SW 1271 (cell line): ENCODE results near the gene AFF2.
"Not testable (repeated sequence)": the region's sequence is repeated elsewhere in the genome, so short reads cannot be mapped to it uniquely, and the experiment has no call there.

ENCODE experiments used
- DNase-seq, 2 experiments: peaks; one replicate each; lab custom pipeline; 2025; lab: John Stamatoyannopoulos, UW

The AFF2 gene

GRCh38 chrX:148643460-148643859, 143.0 kb downstream of the AFF2 start:
- no peak for DNase-seq

- DNase-seq = no peak
Observed at GRCh38 chrX:148647651-148648050, 147.2 kb downstream of the AFF2 start.

- no peak for DNase-seq
Observed at GRCh38 chrX:148649145-148649795, 148.9 kb downstream of the AFF2 start.

- no peak for DNase-seq
Observed at GRCh38 chrX:148658115-148658730, 157.8 kb downstream of the AFF2 start.

- DNase-seq = no peak
Observed at GRCh38 chrX:148659481-148659880, 159.1 kb downstream of the AFF2 start.

GRCh38 chrX:148661035-148661434, 160.6 kb downstream of the AFF2 start:
- DNase-seq = no peak

- DNase-seq = no peak
Observed at GRCh38 chrX:148662014-148662413, 161.6 kb downstream of the AFF2 start.

GRCh38 chrX:148664171-148664570, 163.8 kb downstream of the AFF2 start:
- no peak for DNase-seq

- DNase-seq = no peak
Observed at GRCh38 chrX:148664995-148665394, 164.6 kb downstream of the AFF2 start.

GRCh38 chrX:148669175-148669574, 168.8 kb downstream of the AFF2 start:
- DNase-seq = not testable (repeated sequence)

GRCh38 chrX:148670277-148670676, 169.9 kb downstream of the AFF2 start:
- DNase-seq = no peak

- no peak for DNase-seq
Observed at GRCh38 chrX:148672517-148672916, 172.1 kb downstream of the AFF2 start.

- DNase-seq = no peak
Observed at GRCh38 chrX:148681605-148682004, 181.2 kb downstream of the AFF2 start.

- DNase-seq = no peak
Observed at GRCh38 chrX:148682206-148682605, 181.8 kb downstream of the AFF2 start.

GRCh38 chrX:148691456-148691855, 191.0 kb downstream of the AFF2 start:
- no peak for DNase-seq

GRCh38 chrX:148695255-148695654, 194.8 kb downstream of the AFF2 start:
- DNase-seq = no peak

GRCh38 chrX:148698221-148698620, 197.8 kb downstream of the AFF2 start:
- DNase-seq = no peak

GRCh38 chrX:148700021-148700420, 199.6 kb downstream of the AFF2 start:
- no peak for DNase-seq

- no peak for DNase-seq
Observed at GRCh38 chrX:148713981-148714380, 213.6 kb downstream of the AFF2 start.

GRCh38 chrX:148715361-148715760, 214.9 kb downstream of the AFF2 start:
- DNase-seq = no peak

- DNase-seq = no peak
Observed at GRCh38 chrX:148722966-148723365, 222.5 kb downstream of the AFF2 start.

- no peak for DNase-seq
Observed at GRCh38 chrX:148723551-148723950, 223.1 kb downstream of the AFF2 start.

- no peak for DNase-seq
Observed at GRCh38 chrX:148728901-148729300, 228.5 kb downstream of the AFF2 start.

- DNase-seq = no peak
Observed at GRCh38 chrX:148732743-148733142, 232.3 kb downstream of the AFF2 start.
